HG03066 (cell line): Measurements from ENCODE around the gene SLAMF1.
"Not testable (repeated sequence)": the region's sequence is repeated elsewhere in the genome, so short reads cannot be mapped to it uniquely, and the experiment has no call there.

ENCODE experiments used
- ATAC-seq: cut with Tn5 transposase; IDR thresholded peaks from one replicate; pipeline ENCODE4 v1.9.1; 2021; ENCODE audit warnings: low read depth; ENCODE audit not compliant: unreplicated experiment

The SLAMF1 gene

GRCh38 chr1:160665330-160666078 is 18.7 kb upstream of the SLAMF1 start:
- no peak for ATAC-seq

DNA sequence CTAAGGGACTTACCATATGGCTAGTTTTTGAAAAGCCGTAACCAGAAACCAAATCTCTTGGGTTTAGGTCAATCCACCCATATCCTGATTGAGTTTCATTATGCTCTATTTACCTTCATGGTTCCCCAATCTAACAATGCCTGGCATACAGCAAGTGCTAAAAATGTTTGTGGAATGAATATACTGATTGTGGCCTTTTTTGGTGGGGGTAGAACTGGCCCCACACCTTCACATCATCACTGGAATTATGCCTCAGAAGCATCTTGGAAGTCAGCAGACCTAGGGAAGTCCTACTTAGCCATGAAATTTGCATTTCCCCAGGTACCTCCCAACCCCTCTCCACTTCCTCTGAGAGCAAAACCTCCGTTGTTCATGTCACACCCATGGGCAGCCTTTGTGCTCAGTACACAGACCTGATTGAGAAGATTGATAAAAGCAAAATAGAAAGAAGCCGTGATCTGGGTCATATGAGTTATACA is 17.8 kb upstream of the SLAMF1 start:
- peak; percentile 63 for ATAC-seq

DNA sequence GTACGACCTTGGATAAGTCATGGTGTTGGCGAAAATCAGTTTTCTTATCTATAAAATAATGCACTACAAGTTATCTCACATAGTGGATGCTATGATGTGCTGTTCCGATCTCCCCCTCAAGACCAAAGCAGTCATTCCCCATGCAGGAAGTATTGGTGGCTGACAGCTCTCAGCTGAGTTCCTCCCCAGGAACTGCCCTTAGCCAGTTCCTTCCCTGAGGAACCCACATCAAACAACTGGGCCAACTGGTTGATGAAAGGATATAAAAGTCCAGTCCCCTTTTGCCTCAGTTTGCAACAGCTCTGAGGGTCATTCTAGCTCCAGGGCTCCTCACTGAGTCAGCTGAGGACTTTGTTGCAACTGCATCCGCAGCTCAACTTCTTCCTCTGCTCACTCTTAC is 16.1 kb upstream of the SLAMF1 start:
- no peak for ATAC-seq

DNA sequence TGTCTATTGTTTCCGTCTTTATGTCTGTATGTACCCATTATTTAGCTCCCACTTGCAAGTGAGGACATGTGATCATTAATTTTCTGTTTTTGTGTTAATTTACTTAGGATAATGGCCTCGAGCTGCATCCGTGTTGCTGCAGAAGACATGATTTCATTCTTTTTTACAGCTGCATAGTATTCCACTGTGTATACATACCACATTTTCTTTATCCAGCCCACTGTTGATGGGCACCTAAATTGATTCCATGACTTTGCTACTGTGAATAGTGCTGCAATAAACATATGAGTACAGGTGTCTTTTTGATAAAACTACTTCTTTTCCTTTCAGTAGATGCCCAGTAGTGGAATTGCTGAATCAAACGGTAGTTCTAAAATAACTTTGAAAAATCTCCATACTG is 12.7 kb upstream of the SLAMF1 start:
- no peak for ATAC-seq

DNA sequence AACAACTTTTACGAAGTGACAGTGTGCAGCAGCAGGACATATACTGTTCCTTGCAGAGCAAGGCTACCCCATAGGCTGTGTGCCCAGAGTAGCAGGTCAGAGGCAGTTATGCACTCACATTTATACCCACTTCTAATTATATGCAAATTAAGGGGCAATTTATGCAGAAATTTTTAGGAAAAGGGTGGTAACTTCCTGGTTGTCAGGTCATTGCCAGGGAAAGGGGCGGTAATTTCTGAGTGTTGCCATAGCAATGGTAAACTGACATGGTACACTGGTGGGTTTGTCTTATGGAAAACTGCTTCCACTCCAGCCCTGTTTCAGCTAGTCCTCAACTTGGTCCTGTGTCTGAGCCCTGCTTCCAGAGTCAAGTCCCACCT is 12.0 kb upstream of the SLAMF1 start:
- no peak for ATAC-seq

- ATAC-seq: no peak
These were observed 11.4 kb upstream of the SLAMF1 start for GRCh38 chr1:160658162-160658813.

GRCh38 chr1:160657250-160657781 is 10.5 kb upstream of the SLAMF1 start:
- no peak for ATAC-seq

DNA sequence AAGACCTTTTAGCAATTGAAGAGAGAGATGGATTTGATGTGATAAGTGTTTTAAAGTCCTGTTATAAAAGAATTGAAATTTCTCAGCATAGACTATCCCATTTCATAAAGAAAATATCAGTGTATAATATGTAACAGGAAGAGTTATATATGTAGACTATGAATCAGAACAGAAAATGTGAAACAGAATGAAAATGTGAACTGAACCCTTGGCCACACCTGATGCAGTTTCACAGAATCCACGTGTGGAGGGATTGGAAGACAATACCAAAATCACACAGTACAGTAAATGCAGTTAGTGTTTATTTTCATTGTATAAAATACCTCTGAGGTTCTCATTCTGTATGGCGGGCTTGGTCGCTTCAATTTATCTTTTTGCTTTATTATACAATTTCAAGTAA is 9.9 kb upstream of the SLAMF1 start:
- peak; percentile 51 for ATAC-seq

- no peak for ATAC-seq
These were observed 6.8 kb upstream of the SLAMF1 start for GRCh38 chr1:160653620-160654016.

GRCh38 chr1:160652924-160653619 is 6.2 kb upstream of the SLAMF1 start:
- no peak for ATAC-seq

DNA sequence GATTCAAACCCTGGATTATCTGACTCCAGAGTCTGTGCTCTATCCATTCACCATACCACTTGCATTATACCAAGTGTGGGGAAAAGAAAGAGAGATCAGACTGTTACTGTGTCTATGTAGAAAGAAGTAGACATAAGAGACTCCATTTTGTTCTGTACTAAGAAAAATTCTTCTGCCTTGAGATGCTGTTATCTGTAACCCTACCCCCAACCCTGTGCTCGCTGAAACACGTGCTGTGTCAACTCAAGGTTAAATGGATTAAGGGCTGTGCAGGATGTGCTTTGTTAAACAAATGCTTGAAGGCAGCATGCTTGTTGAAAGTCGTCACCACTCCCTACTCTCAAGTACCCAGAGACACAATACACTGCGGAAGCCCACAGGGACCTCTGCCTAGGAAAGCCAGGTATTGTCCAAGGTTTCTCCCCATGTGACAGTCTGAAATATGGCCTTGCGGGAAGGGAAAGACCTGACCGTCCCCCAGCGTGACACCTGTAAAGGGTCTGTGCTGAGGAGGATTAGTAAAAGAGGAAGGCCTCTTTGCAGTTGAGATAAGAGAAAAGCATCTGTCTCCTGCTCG is 5.3 kb upstream of the SLAMF1 start:
- ATAC-seq: not testable (repeated sequence)

- ATAC-seq: no peak
These were observed 4.7 kb upstream of the SLAMF1 start for GRCh38 chr1:160651433-160652064.

- ATAC-seq: no peak
These were observed 481 bp upstream of the SLAMF1 start for GRCh38 chr1:160647329-160647720.

DNA sequence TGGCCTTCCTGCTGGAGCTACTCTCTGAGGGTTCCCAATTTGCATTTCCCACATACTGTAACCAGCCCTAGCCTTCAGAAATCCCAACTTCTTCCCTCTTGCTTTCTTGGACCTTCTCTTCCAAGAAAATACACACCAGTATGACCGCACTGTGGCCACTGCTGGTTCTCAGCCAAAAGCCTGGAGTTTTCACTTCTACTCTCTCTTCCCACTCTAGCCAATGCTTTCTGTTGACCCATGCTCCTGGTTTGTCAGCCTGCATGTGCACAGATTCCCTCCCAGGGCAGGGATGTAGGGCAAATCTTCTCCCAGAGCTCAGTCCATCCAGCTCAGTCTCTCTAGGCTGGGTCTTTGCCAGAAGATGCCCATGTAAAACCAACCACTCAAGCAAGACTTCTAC is 664 bp downstream of the SLAMF1 start:
- no peak for ATAC-seq

DNA sequence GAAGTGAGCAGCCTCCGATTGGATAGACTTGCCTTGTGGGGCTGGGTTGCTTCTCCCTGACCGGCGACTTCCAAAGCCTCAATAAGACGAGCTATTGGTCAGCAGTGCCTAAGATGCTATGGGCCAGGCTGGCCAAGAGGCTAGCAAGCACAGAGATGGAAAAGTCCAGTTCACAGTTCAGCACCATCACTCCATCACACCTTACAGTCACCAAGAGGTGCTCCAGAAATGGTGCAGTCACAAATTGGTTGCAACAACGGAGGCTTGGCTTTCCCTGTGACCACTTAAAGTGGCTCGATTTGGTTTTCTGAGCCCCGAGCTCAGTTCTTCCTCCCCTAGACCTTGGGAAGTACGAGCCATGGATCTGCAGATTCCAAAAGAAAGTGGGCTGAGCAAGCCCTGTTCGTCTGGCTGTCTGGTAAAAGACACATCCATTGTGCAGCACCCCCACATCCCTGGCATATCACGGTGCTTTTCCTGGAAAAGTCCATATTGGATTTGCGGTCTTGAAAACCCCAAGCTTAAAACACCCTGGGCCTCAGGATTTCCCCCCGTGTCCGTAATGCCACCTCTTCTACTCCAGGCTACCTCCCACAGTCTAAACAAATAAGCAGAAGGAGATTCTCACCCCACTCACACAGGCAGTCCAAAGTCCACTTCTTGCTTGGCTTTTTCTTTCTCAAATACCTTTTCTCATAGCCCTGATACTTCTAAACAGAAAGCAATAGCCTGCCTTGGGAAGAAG is 1.3 kb downstream of the SLAMF1 start:
- no peak for ATAC-seq

- no peak for ATAC-seq
These were observed 2.4 kb downstream of the SLAMF1 start for GRCh38 chr1:160644399-160644798.

GRCh38 chr1:160643138-160643537 is 3.7 kb downstream of the SLAMF1 start:
- ATAC-seq: no peak

GRCh38 chr1:160642281-160642644 is 4.6 kb downstream of the SLAMF1 start:
- ATAC-seq: no peak

GRCh38 chr1:160641323-160642280 is 5.2 kb downstream of the SLAMF1 start:
- ATAC-seq: no peak
